SIG-M5 treated with dmso at 0.1 percent for 504 hours (cell line): ENCODE results near the gene TPST2.

Source experiments
- DNase-seq: peaks from one replicate; lab custom pipeline; 2025; ENCODE audit not compliant: unreplicated experiment; lab: John Stamatoyannopoulos, UW

The TPST2 gene

GRCh38 chr22:26479043-26479791 lies 110.7 kb downstream of the TPST2 start:
- peak; percentile 44 for DNase-seq

GRCh38 chr22:26477341-26477731 lies 112.6 kb downstream of the TPST2 start:
- DNase-seq: no peak

- DNase-seq: peak; percentile 62
These were observed 113.1 kb downstream of the TPST2 start for GRCh38 chr22:26476705-26477340.

GRCh38 chr22:26474682-26475081 lies 115.2 kb downstream of the TPST2 start:
- no peak for DNase-seq
